Endothelial cell of umbilical vein (primary cell): ENCODE data around the gene TSC22D1. TPM values are rescaled to one million over a fixed set of nuclear protein-coding genes. Genes with fewer than 3 reads are reported as not detected.

ENCODE experiments used
- BruUV-seq: library from RNA; stranded (reverse); fragments of 400-500 nt; replicated peaks from 2 replicates; lab custom pipeline; 2021; lab: Mats Ljungman, UMichigan
- CTCF ChIA-PET: fragments of 300-600, 350-600 bp; sonication (Branson Sonifier 250); formaldehyde crosslinking; loops from one replicate; lab custom pipeline; 2021; ENCODE audit warnings: antibody characterized with exemption, inconsistent platforms; lab: Charles Lee
- POLR2A ChIA-PET: fragments of 300-600, 350-600 bp; sonication (Branson Sonifier 250); formaldehyde crosslinking; loops from one replicate; lab custom pipeline; 2021; ENCODE audit warnings: antibody characterized with exemption, inconsistent platforms; lab: Charles Lee
- DNase-seq: peaks from one replicate; pipeline ENCODE4 v3.0.0-alpha.2; 2011; ENCODE audit warnings: low read depth, low spot score
- FAIRE-seq: peaks from 2 replicates; lab custom pipeline; 2011; peaks lifted over from hg19 to GRCh38; lab: Jason Lieb, UNC
- H2AFZ ChIP-seq: 2 replicates; pipeline ENCODE4 v1.6.0; 2012; ENCODE audit warnings: low read depth, low read length, control low read depth, inconsistent platforms
- H3K27ac ChIP-seq: 2 replicates; pipeline ENCODE4 v1.5.1; 2011; ENCODE audit warnings: low read depth, mild to moderate bottlenecking, control low read depth, low read length, moderate library complexity; ENCODE audit not compliant: insufficient read depth
- H3K27me3 ChIP-seq, 2 experiments: 2 replicates each; pipeline versions ENCODE4 v1.6.0 to v1.6.1; 2011; ENCODE audit warnings: low read length in 2 of 2, mixed read lengths in 1 of 2; ENCODE audit not compliant: control insufficient read depth in 2 of 2, insufficient read depth in 2 of 2
- H3K36me3 ChIP-seq, 2 experiments: 2 replicates in 1 of 2; 3 replicates in 1 of 2; pipeline ENCODE4 v1.5.1; 2011; ENCODE audit warnings: low read length in 2 of 2, mild to moderate bottlenecking in 1 of 2, moderate library complexity in 1 of 2; ENCODE audit not compliant: control insufficient read depth in 2 of 2, insufficient read depth in 2 of 2; ENCODE audit errors: extremely low read depth in 1 of 2
- H3K4me1 ChIP-seq: 3 replicates; pipeline ENCODE4 v1.5.1; 2011; ENCODE audit warnings: mild to moderate bottlenecking, low read length; ENCODE audit not compliant: control insufficient read depth, insufficient read depth; ENCODE audit errors: extremely low read depth
- H3K4me2 ChIP-seq: 2 replicates; pipeline ENCODE4 v1.6.1; 2011; ENCODE audit warnings: low read length, control low read depth, mixed read lengths; ENCODE audit not compliant: insufficient read depth
- H3K4me3 ChIP-seq, 3 experiments: fragments of 200-600 bp in 1 of 3; sonication (generic), shearing (Covaris generic) in 1 of 3; replicated peaks in 1 of 3; 2 replicates each; pipeline ENCODE4 v1.5.1; 2011 to 2016; ENCODE audit warnings: control low read depth in 3 of 3, low read length in 3 of 3, mild to moderate bottlenecking in 2 of 3, inconsistent platforms in 1 of 3, low read depth in 1 of 3, moderate library complexity in 1 of 3; ENCODE audit not compliant: insufficient read depth in 1 of 3
- H3K79me2 ChIP-seq: 2 replicates; pipeline ENCODE4 v1.6.0; 2012; ENCODE audit warnings: low read length, inconsistent platforms; ENCODE audit not compliant: control insufficient read depth, insufficient read depth
- H3K9ac ChIP-seq: replicated peaks from 2 replicates; pipeline ENCODE3; 2011; ENCODE audit warnings: low read length, control low read depth; ENCODE audit not compliant: insufficient read depth; ENCODE audit errors: extremely low read depth
- H3K9me1 ChIP-seq: replicated peaks from 3 replicates; pipeline ENCODE4 v1.6.0; 2011; ENCODE audit warnings: mild to moderate bottlenecking, low read length; ENCODE audit not compliant: control insufficient read depth, insufficient read depth; ENCODE audit errors: extremely low read depth
- H3K9me3 ChIP-seq: replicated peaks from 2 replicates; pipeline ENCODE4 v1.5.1; 2012; ENCODE audit warnings: low read length, inconsistent platforms; ENCODE audit not compliant: control insufficient read depth, insufficient read depth
- H4K20me1 ChIP-seq: replicated peaks from 2 replicates; pipeline ENCODE3; 2011; ENCODE audit warnings: mild to moderate bottlenecking, low read length; ENCODE audit not compliant: control insufficient read depth, insufficient read depth; ENCODE audit errors: extremely low read depth
- CTCF ChIP-seq, 2 donors: IDR thresholded peaks; 1 replicate in 1 of 2; 2 replicates in 1 of 2; pipeline ENCODE4 v1.5.1; 2011; ENCODE audit warnings: low read length in 2 of 2, mild to moderate bottlenecking in 2 of 2, moderate library complexity in 2 of 2, control low read depth in 1 of 2, inconsistent platforms in 1 of 2, low read depth in 1 of 2; ENCODE audit not compliant: insufficient read depth in 1 of 2; ENCODE audit errors: extremely low read depth in 1 of 2
- EZH2 ChIP-seq: IDR thresholded peaks from 2 replicates; pipeline ENCODE4 v1.6.1; 2012; ENCODE audit warnings: borderline replicate concordance, low read depth, mild to moderate bottlenecking, moderate library complexity, low read length, inconsistent platforms; ENCODE audit not compliant: severe bottlenecking
- FOS ChIP-seq: IDR thresholded peaks from 2 replicates; pipeline ENCODE4 v1.6.1; 2011; ENCODE audit warnings: mild to moderate bottlenecking, low read length, moderate library complexity, borderline replicate concordance; ENCODE audit not compliant: insufficient read depth
- GATA2 ChIP-seq: IDR thresholded peaks from 2 replicates; pipeline ENCODE4 v1.7.0; 2011; ENCODE audit warnings: low read depth, mild to moderate bottlenecking, moderate library complexity, mixed read lengths, low read length; ENCODE audit not compliant: insufficient read length, insufficient read depth
- JUN ChIP-seq: IDR thresholded peaks from 2 replicates; pipeline ENCODE4 v1.6.1; 2011; ENCODE audit warnings: borderline replicate concordance, low read depth; ENCODE audit not compliant: insufficient read length, insufficient read depth
- POLR2A ChIP-seq: IDR thresholded peaks from 2 replicates; pipeline ENCODE4 v1.6.1; 2012; ENCODE audit warnings: low read depth, mild to moderate bottlenecking, control low read depth, low read length
- dilution Hi-C: fragments of 300-500 bp; cut with MboI; formaldehyde crosslinking; loops from one replicate; pipeline ENCODE4 v1.15.0; 2019; ENCODE audit warnings: low sequenced_read_pairs; ENCODE audit not compliant: extremely low pct_ligation_motif_present
- intact Hi-C: fragments of 100-400 bp; cut with micrococcal nuclease; formaldehyde crosslinking; loops from one replicate; pipeline ENCODE4 v1.10.0; 2022
- polyA plus RNA-seq, 4 experiments: library from polyadenylated mRNA; depleted of rRNA in 3 of 4; stranded (reverse) in 3 of 4; unstranded in 1 of 4; fragments of >200 nt; gene quantifications; 2 replicates each; pipeline versions ENCODE4 v1.2.1 to v1.2.3, GENCODE V29; 2011 to 2012; ENCODE audit warnings: missing spikeins in 1 of 4
- total RNA-seq: library from RNA; stranded (reverse); gene quantifications from 2 replicates; pipeline ENCODE4 v1.2.3, GENCODE V29; 2021
- TF ChIP-seq, protein P1 (sequence below): IDR thresholded peaks from 2 replicates; pipeline ENCODE4 v1.6.1; 2011; ENCODE audit not compliant: insufficient read depth, insufficient read length

The TSC22D1 gene
- total and polyA plus RNA-seq, 2 donors (not counting 3 experiments of a cell fraction or from before 2014, with no cell fraction given): 47.7 to 51.8 TPM

DNA sequence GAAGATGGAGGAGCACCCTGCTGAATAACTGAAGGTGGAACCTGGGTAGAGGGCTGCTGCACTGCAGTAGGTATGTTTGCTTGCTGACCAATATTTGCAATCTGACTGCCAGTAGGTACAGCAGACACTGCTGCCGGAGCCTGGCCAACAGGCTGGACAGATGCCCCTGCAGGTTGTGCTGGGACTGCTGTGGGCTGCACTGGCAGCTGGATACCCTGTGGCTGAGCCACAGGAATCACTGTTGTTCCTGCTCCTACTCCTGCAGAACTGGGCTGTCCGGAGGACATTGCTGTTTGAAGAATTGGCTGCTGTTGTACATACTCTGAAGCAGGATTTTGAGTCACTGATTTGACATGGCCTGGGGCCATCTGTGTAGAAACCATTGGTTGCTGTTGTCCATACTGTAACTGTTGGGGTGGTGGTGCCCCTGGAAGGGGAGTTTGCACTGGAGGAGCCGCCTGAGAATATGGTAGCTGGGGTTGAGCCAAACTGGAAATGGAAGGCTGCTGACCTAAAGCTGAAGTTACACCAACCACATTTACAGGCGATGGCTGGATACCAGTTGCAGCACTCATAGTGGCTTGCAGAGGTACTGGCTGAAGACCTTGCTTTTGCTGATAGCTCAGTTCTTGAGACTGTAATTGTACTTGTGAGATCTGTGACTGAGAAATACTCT, 2.2 kb downstream of the TSC22D1 start:
- intact Hi-C loops (no loop called here), dilution Hi-C loops (no loop called here)
- H3K9me1 ChIP-seq: no peaks in the 10 kb centered on the region
- H3K9me3 ChIP-seq: no peaks in the 10 kb centered on the region
- no peak for TF ChIP-seq JUN
- no peak for TF ChIP-seq EZH2
- no peak for TF ChIP-seq GATA2
- no peak for TF ChIP-seq FOS
- TF ChIP-seq POLR2A: no peak
- TF ChIP-seq, protein P1, sequence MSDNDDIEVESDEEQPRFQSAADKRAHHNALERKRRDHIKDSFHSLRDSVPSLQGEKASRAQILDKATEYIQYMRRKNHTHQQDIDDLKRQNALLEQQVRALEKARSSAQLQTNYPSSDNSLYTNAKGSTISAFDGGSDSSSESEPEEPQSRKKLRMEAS: no peak
- TF ChIP-seq CTCF (IDR thresholded peaks at IDR 0.05; ENCODE audit: extremely low read depth in 1 of 2, insufficient read depth in 1 of 2, low read depth in 1 of 2, low read length in 2 of 2): peak; percentile 18 to 32
- ChIA-PET POLR2A (no interaction called here), CTCF (interaction anchor here (0.7 to 1.6 kb wide), 7 partner anchors 66 to 360 kb away, joined by 3 to 6 read pairs (median 3); no protein-coding TSS in a partner anchor)
- BruUV-seq: no TSS peak
- H3K36me3 ChIP-seq: peaks cover 0 to 3% of the 10 kb centered on the region in 2 experiments
- no peak overlapping the region for H3K4me2 ChIP-seq
- no peak overlapping the region for H2AFZ ChIP-seq
- no peak overlapping the region for H3K4me3 ChIP-seq
- DNase-seq (peak; percentile 16), FAIRE-seq (peak; percentile 38)
- H3K27ac ChIP-seq: no peak overlapping the region
- no peak overlapping the region for H3K9ac ChIP-seq
- H4K20me1 ChIP-seq: no peaks in the 10 kb centered on the region
- no peaks in the 10 kb centered on the region for H3K27me3 ChIP-seq
- H3K4me1 ChIP-seq: peaks cover 48% of the 10 kb centered on the region
- peaks cover 54% of the 10 kb centered on the region for H3K79me2 ChIP-seq
